Muscle layer of colon (tissue), 2 donors: ENCODE results near the gene AKR1A1.
"Not testable (repeated sequence)": the region's sequence is repeated elsewhere in the genome, so short reads cannot be mapped to it uniquely, and the experiment has no call there.

Source experiments
- H3K27ac ChIP-seq: one replicate; pipeline ENCODE4 v1.7.0; 2013; ENCODE audit warnings: low read depth, mild to moderate bottlenecking, low read length, moderate library complexity
- H3K27me3 ChIP-seq, 2 donors: one replicate each; pipeline ENCODE4 v1.7.0; 2013; ENCODE audit warnings: low read length in 2 of 2, mild to moderate bottlenecking in 2 of 2; ENCODE audit not compliant: insufficient read depth in 2 of 2, control insufficient read depth in 1 of 2
- H3K36me3 ChIP-seq: one replicate; pipeline ENCODE4 v1.7.0; 2013; ENCODE audit warnings: mild to moderate bottlenecking, low read length; ENCODE audit not compliant: insufficient read depth
- H3K4me1 ChIP-seq: one replicate; pipeline ENCODE4 v1.7.0; 2013; ENCODE audit warnings: mild to moderate bottlenecking, low read length; ENCODE audit not compliant: insufficient read depth
- H3K4me3 ChIP-seq, 2 donors: one replicate each; pipeline ENCODE4 v1.7.0; 2013; ENCODE audit warnings: low read length in 2 of 2, low read depth in 1 of 2, mild to moderate bottlenecking in 1 of 2, moderate library complexity in 1 of 2
- H3K9ac ChIP-seq: one replicate; pipeline ENCODE4 v1.7.0; 2013; ENCODE audit warnings: low read length
- H3K9me3 ChIP-seq: one replicate; pipeline ENCODE4 v1.7.0; 2013; ENCODE audit warnings: mild to moderate bottlenecking, low read length
- donor health status: abdominal sarcoma.
- donor health status: Adenocarcinoma of cecum.

AKR1A1 gene

DNA sequence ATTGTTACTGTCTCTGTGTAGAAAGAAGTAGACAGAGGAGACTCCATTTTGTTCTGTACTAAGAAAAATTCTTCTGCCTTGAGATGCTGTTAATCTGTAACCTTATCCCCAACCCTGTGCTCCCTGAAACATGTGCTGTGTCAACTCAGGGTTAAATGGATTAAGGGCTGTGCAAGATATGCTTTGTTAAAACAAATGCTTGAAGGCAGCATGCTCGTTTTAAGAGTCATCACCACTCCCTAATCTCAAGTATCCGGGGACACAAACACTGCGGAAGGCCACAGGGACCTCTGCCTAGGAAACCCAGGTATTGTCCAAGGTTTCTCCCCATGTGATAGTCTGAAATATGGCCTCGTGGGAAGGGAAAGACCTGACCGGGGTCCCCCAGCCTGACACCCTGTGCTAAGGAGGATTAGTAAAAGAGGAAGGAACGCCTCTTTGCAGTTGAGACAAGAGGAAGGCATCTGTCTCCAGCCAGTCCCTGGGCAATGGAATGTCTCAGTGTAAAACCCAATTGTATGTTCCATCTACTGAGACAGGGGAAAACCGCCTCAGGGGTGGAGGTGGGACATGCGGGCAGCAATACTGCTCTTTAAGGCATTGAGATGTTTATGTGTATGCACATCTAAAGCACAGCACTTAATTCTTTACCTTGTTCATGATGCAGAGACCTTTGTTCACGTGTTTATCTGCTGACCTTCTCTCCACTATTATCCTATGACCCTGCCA, 36.9 kb upstream of the AKR1A1 start:
- H3K9me3 ChIP-seq, H3K4me3 ChIP-seq, H3K9ac ChIP-seq, H3K27ac ChIP-seq, H3K27me3 ChIP-seq: not testable (repeated sequence)
- Histone ChIP-seq H3K4me1 (peaks cover 16% of the 10 kb centered on the region), H3K36me3 (peaks cover 75% of the 10 kb centered on the region)

DNA sequence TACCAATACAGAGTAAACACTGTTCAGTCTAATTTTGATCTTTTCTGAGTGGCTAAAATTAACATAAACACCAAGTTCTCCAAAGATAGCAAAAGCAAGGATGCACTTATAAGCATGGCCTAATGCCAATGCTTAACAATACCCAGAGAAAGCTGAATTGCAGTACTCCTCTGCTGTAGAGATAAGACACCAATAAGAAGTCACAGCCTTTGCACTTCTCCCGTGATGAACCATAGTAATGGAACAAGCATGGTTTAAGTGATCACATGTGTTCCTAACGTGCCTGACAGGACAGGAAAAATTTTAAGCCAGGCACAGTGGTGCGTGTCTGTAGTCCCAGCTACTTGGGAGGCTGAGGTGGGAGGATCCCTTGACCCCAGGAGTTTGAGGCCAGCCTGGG, 34.6 kb upstream of the AKR1A1 start:
- Histone ChIP-seq H3K9me3 (no peaks in the 10 kb centered on the region), H3K4me3 (no peak overlapping the region), H3K27ac (no peak overlapping the region), H3K27me3 (no peaks in the 10 kb centered on the region), H3K36me3 (peaks cover 59% of the 10 kb centered on the region), H3K9ac (no peak overlapping the region), H3K4me1 (peaks cover 25% of the 10 kb centered on the region)

DNA sequence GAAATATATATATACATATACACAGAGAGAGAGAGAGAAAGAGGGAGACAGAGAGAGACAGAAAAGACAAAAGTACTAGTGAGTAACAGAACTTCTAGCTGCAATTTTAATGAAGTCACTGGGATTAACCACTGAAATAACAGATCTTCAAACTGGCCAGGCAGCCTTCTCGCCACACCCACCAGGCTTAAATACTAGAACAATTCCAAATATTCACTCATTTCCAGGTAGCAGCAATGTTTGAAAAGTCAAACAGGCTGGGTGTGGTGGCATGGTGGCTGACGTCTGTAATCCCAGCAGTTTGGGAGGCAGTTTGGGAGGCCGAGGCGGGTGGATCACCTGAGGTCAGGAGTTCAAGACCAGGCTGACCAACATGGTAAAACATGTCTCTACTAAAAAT, 34.2 kb upstream of the AKR1A1 start:
- no peak overlapping the region for H3K4me3 ChIP-seq
- H3K27me3 ChIP-seq, result no peaks in the 10 kb centered on the region
- H3K36me3 ChIP-seq, result peaks cover 55% of the 10 kb centered on the region
- no peak overlapping the region for H3K9ac ChIP-seq
- no peaks in the 10 kb centered on the region for H3K9me3 ChIP-seq
- peaks cover 25% of the 10 kb centered on the region for H3K4me1 ChIP-seq
- no peak overlapping the region for H3K27ac ChIP-seq

DNA sequence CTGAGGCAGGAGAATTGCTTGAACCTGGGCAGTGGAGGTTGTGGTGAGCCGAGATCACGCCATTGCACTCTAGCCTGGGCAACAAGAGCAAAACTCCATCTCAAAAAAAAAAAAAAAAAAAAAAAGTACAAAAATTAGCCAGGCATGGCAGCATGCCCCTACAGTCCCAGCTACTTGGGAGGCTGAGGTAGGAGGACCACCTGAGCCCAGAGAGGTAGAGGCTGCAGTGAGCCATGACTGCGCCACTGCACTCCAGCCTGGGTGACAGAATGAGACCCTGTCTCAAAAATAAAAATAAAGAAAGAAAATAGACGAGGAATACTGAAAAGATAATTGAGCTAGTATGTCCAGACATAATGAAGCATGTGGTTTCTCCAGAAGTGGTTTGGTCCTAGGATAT, 32.3 kb upstream of the AKR1A1 start:
- not testable (repeated sequence) for H3K4me3 ChIP-seq, H3K9ac ChIP-seq, H3K27ac ChIP-seq, H3K9me3 ChIP-seq, H3K27me3 ChIP-seq
- H3K4me1 ChIP-seq, result peaks cover 31% of the 10 kb centered on the region
- peaks cover 42% of the 10 kb centered on the region for H3K36me3 ChIP-seq

DNA sequence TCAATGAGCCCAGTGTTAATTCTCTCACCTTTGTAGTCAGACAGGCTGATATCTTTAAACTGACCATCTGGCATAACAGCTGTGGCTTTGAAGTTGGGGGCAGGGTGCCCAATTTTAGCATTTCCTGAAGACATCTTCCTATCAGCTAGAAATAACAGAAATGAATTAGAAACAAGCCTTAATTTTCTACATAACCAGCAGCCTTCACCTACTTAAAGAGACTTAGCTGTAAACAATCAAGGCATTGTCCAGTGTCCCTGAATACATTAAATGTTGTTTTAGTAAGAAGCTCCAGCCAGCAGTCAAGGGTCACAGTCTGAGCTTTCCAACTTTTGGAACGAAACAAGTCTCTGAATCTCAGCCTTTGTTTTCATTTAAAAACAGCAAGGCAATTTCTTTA, 31.7 kb upstream of the AKR1A1 start:
- no peaks in the 10 kb centered on the region for H3K27me3 ChIP-seq
- H3K9me3 ChIP-seq, result no peaks in the 10 kb centered on the region
- H3K4me1 ChIP-seq, result peaks cover 31% of the 10 kb centered on the region
- no peak overlapping the region for H3K27ac ChIP-seq
- no peak overlapping the region for H3K9ac ChIP-seq
- H3K4me3 ChIP-seq, result peak overlapping the region in 1 of 2 donors; percentile 28
- H3K36me3 ChIP-seq, result peaks cover 36% of the 10 kb centered on the region

DNA sequence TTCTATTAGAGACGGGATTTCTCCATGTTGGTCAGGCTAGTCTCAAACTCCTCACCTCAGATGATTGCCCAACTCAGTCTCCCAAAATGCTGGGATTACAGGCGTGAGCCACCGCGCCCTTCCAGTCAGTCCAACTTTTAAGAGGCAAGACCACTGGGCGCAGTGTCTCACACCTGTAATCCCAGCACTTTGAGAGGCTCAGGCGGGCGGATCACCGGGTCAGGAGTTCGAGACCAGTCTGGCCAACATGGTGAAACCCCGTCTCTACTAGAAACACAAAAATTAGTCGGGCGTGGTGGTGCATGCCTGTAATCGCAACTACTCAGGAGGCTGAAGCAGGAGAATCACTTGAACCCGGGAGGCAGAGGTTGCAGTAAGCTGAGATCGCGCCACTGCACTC, 30.9 kb upstream of the AKR1A1 start:
- H3K9ac ChIP-seq, H3K27ac ChIP-seq, H3K9me3 ChIP-seq, H3K27me3 ChIP-seq: not testable (repeated sequence)
- Histone ChIP-seq H3K4me3 (peak overlapping the region in 1 of 2 donors; percentile 28), H3K36me3 (peaks cover 28% of the 10 kb centered on the region), H3K4me1 (peaks cover 31% of the 10 kb centered on the region)

DNA sequence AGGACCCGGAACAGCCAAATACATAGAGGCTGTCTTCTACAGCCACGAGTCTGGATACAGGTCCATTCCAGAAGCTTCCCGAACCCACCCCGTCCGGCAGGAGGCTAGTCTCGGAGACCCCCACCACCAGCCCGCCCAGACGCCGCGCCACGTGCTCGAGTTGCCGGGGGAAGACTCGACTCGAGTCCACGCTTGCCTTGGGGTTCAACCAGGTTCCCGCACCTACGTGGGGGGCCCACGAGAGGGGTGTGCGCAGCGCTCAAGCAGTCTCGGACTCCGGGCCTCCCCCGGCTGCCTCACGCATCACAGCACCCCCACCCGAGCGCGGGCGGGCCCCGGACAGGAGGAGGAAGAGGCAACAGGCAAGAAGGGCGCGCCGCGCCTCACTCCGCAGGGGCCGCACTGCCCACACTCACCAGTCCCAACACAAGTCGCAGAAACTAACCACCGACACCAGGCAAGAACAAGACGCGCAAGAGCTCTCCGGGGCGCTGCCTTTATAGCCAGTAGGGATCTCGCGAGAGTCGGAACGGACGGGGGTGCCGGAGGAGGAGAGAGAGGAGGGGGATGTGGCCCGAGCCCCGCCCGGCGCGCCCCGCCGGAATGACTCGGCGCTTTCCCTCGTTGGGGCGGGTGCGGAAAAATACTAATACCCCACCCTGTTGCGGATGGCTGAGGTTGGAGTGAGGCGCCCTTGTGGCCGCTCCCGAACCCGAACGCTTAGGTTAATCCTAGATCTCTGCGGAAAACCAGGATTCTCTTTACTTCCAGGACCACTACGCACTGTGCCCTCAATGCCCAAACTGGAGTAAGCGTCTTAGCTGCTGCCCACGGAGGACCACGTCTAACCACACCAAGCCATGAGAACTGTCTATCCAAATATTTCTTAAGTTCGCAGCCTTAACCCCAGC, 29.0 kb upstream of the AKR1A1 start, which contains the start of gene PRDX1:
TSS of gene PRDX1 (minus strand) at position 472 of the 911 bp plus-strand sequence. CDS start 2,841 bp downstream, outside the sequence.
- Histone ChIP-seq H3K27ac (peak within 1 kb of the TSS; percentile 96), H3K4me3 (peak within 1 kb of the TSS; percentile 84), H3K36me3 (peaks cover 12% of the 10 kb centered on the region), H3K9me3 (no peaks in the 10 kb centered on the region), H3K27me3 (no peaks in the 10 kb centered on the region), H3K4me1 (peaks cover 19% of the 10 kb centered on the region), H3K9ac (peak within 1 kb of the TSS; percentile 97)

DNA sequence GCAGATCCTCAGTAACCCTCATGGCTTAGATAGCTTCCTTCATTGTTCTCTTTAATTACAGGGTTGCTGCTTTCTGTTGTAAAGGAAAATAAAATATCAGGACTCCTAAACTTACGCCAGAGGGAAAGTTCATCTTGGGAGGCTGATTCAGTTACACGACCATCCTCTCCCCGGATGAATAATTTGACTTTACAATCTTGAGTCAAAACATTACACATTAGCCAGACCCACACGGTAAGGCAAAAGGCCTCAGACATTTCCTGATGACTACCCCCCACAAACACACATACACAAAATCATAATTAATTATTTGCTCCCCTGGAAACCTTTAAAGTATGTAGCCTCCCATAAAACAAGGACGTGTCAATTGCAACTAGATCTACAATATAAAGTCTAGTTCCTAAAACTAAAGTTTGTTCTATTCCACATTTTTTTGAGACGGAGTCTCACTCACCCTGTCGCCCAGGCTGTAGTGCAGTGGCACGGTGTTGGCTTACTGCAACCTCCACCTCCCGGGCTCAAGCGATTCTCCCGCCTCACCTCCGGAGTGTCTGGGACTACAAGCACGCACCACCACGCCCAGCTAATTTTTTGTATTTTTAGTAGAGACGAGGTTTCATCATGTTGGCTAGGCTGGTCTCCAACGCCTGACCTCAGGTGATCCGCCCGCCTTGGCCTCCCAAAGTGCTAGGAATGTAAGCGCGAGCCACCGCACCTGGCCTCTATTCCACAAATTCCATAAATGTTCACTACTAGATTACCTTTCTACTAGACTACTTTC, 28.1 kb upstream of the AKR1A1 start:
- peak overlapping the region; percentile 97 for H3K9ac ChIP-seq
- H3K27ac ChIP-seq, result peak overlapping the region; percentile 96
- peak overlapping the region; percentile 84 for H3K4me3 ChIP-seq

DNA sequence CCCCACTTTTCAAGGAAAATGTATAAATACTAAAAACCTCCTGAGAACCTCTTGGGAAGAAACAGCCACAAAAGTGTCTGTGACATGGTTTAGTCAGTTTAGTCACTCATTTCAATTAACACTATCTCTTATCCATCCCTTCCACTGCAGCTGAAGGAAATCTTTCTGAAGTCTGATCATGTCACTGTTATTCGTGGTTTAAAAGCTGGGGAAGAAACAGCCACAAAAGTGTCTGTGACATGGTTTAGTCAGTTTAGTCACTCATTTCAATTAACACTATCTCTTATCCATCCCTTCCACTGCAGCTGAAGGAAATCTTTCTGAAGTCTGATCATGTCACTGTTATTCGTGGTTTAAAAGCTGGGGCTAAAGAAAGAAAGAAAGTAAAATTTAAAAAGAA, 27.1 kb upstream of the AKR1A1 start:
- H3K27me3 ChIP-seq, H3K36me3 ChIP-seq, H3K27ac ChIP-seq, H3K9me3 ChIP-seq, H3K4me3 ChIP-seq, H3K9ac ChIP-seq: not testable (repeated sequence)
- H3K4me1 ChIP-seq, result peaks cover 17% of the 10 kb centered on the region

More for the DNA sequence above, 28.1 kb upstream of the AKR1A1 start:
- peaks cover 19% of the 10 kb centered on the region for H3K4me1 ChIP-seq
- H3K9me3 ChIP-seq, result no peaks in the 10 kb centered on the region
- peaks cover 5% of the 10 kb centered on the region for H3K36me3 ChIP-seq
- H3K27me3 ChIP-seq, result no peaks in the 10 kb centered on the region

DNA sequence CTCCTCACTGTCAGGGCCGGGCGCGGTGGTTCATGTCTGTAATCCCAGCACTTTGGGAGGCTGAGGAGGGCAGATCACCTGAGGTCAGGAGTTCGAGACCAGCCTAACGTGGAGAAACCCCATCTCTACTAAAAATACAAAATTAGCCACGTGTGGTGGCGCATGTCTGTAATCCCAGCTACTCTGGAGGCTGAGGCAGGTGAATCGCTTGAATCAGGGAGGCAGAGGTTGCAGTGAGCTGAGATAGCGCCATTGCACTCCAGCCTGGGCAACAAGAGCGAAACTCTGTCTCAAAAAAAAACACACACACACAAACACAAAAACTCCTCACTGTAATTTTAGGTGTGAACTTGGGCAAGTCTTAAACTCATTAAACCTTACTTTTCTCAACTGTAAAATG, 26.7 kb upstream of the AKR1A1 start:
- not testable (repeated sequence) for H3K36me3 ChIP-seq, H3K4me3 ChIP-seq, H3K27ac ChIP-seq, H3K27me3 ChIP-seq, H3K9me3 ChIP-seq, H3K9ac ChIP-seq
- H3K4me1 ChIP-seq, result peaks cover 13% of the 10 kb centered on the region

DNA sequence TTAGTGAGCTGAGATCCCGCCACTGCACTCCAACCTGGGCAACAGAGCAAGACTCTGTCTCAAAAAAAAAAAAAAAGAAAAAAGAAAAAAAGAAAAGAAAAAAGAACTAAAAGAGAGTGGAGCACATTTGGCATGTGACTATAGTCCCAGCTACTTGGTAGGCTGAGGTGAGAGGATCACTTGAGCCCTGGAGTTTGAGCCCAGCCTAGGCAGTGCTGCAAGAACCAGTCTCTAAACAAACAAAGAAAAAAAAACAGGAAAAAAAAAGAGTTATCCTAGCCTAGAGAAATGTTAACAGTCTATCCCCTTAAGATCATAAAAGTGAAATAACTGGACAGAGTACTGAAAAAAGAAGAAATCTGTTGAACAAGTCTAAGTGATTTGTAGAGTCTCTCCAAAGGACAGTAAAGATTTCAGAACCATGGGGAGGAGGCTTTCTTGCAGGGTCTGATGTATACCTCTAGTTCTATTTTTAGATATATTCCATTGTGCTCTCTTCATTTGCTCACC, 24.4 kb upstream of the AKR1A1 start:
- H3K4me1 ChIP-seq, result peaks cover 6% of the 10 kb centered on the region
- H3K27ac ChIP-seq, result no peak overlapping the region
- no peaks in the 10 kb centered on the region for H3K36me3 ChIP-seq
- no peak overlapping the region for H3K4me3 ChIP-seq
- no peaks in the 10 kb centered on the region for H3K27me3 ChIP-seq
- no peaks in the 10 kb centered on the region for H3K9me3 ChIP-seq
- H3K9ac ChIP-seq, result no peak overlapping the region
